Coronary artery (tissue), 2 donors: Measurements from ENCODE around the gene ARHGEF9.
"Not testable (repeated sequence)": the region's sequence is repeated elsewhere in the genome, so short reads cannot be mapped to it uniquely, and the experiment has no call there.

Experiments
- DNase-seq: peaks from one replicate; pipeline ENCODE4 v3.0.0-alpha.2; 2017; ENCODE audit warnings: low spot score
- H3K27ac ChIP-seq, 2 donors: fragments of 200-600 bp; sonication (generic); one replicate each; pipeline ENCODE4 v1.5.1; 2016 to 2019
- H3K4me3 ChIP-seq: fragments of 200-600 bp; sonication (generic); 2 replicates; pipeline ENCODE4 v1.5.1; 2016; ENCODE audit warnings: mild to moderate bottlenecking, moderate library complexity
- TF ChIP-seq, protein P1 (sequence below): fragments of 200-600 bp; sonication (generic); IDR thresholded peaks from one replicate; pipeline ENCODE4 v1.5.1; 2019; ENCODE audit warnings: antibody characterized with exemption

ARHGEF9 gene

DNA sequence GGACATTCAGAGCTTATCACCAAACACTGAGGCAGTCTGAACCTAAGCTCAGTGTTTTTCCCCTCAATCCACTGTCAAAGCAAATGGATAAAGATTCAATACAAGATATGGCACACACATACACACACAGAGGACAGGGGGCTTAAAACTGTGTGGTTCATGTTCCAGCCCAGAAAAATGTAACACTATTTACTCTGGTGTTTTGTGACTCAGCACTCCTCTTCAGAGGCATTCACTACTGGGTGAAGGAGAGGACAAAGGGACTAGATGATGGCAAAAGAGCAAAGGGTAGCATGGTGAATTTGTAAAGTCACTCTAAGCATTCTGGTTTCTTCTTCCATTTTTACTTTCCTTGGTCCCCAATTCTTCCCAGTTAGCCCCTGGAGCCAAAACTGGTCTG is 120.3 kb downstream of the ARHGEF9 start:
- H3K4me3 ChIP-seq = no peak overlapping the region
- TF ChIP-seq, protein P1, sequence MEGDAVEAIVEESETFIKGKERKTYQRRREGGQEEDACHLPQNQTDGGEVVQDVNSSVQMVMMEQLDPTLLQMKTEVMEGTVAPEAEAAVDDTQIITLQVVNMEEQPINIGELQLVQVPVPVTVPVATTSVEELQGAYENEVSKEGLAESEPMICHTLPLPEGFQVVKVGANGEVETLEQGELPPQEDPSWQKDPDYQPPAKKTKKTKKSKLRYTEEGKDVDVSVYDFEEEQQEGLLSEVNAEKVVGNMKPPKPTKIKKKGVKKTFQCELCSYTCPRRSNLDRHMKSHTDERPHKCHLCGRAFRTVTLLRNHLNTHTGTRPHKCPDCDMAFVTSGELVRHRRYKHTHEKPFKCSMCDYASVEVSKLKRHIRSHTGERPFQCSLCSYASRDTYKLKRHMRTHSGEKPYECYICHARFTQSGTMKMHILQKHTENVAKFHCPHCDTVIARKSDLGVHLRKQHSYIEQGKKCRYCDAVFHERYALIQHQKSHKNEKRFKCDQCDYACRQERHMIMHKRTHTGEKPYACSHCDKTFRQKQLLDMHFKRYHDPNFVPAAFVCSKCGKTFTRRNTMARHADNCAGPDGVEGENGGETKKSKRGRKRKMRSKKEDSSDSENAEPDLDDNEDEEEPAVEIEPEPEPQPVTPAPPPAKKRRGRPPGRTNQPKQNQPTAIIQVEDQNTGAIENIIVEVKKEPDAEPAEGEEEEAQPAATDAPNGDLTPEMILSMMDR = no peak
- DNase-seq = no peak
- peak overlapping the region in 1 of 2 donors; percentile 48 for H3K27ac ChIP-seq

DNA sequence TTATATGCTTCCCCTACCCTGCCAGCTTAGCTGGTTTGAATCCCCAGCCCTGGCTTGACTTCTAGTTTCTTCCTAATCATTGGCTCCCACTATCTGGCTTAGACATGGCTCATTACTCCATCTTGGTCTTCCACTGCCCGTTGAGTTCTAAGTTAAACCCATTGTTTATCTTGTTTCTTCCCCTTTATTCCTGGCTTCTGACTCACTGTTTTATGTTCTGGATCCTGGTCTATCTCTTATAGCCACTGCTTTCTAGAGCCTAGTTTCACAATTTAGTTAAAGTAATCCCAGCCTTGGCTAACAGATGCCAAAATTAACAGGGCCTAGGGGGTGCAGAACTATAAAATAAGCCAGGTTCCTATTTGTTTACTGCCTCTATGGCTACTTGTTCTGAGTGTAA is 120.9 kb downstream of the ARHGEF9 start:
- TF ChIP-seq, protein P1 = no peak
- no peak overlapping the region for H3K4me3 ChIP-seq
- H3K27ac ChIP-seq = peak overlapping the region; percentile 42 to 48
- DNase-seq = no peak

DNA sequence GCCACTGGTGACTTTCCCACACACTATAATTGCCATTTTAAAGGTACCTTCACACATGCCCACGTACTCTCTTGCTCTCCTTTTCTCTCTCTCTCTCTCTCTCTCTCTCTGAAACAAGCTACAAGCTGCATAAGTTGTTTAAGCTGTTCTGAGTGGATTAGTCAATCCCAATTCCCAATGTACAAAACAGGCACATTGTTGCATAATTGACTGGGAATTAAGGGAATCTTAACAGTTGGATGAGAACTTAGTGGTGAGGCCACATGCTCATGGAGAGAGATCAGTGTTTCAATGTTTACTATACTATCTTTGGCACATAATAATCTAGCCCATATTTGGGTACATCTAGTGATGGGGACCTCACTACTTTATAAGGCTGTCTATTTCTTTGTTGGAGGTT is 123.3 kb downstream of the ARHGEF9 start:
- no peak overlapping the region for H3K4me3 ChIP-seq
- TF ChIP-seq, protein P1 = no peak
- peak overlapping the region in 1 of 2 donors; percentile 33 for H3K27ac ChIP-seq
- no peak for DNase-seq

DNA sequence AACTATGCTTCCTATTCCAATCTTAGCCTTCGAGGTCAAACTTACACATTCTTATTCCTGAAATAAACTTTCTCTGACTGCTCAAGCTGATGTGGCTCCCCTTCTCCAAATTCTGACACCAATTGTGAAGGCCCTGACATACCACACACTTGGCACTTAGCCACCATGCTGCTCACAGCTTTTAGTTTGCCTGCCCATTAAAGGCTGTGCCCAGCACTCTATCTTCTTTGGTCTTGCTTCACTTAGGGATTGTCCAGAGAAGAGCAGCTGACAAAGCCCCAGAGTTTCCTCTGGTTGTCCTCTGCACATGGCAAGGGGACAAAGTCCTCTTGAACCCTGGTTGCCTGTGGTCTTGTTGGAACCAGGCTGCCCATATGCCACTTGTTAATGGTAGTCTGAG is 126.1 kb downstream of the ARHGEF9 start:
- Histone ChIP-seq H3K4me3 (no peak overlapping the region), H3K27ac (peak overlapping the region; percentile 68 to 79)
- TF ChIP-seq, protein P1 = no peak
- DNase-seq = no peak

DNA sequence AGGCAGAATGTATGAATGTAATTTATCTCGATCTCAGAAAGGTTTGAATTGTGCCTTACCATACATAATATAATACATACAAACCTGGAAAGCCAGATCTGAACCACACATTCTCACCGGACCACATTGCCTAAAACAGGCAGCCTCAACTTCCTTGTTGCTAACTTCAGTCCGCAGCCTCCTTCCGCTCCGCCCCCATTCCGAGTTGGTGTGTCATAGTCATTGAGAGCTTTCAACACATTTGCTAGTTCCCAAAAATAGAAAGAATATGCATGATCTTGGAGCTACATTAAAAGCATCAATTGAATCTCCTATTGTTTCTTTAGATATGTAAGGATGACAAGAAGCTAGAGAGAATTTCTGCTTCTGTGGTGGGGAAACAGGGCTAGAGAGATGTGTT is 127.2 kb downstream of the ARHGEF9 start:
- TF ChIP-seq, protein P1 = no peak
- peak; percentile 79 for DNase-seq
- Histone ChIP-seq H3K4me3 (no peak overlapping the region), H3K27ac (peak overlapping the region; percentile 68 to 79)

DNA sequence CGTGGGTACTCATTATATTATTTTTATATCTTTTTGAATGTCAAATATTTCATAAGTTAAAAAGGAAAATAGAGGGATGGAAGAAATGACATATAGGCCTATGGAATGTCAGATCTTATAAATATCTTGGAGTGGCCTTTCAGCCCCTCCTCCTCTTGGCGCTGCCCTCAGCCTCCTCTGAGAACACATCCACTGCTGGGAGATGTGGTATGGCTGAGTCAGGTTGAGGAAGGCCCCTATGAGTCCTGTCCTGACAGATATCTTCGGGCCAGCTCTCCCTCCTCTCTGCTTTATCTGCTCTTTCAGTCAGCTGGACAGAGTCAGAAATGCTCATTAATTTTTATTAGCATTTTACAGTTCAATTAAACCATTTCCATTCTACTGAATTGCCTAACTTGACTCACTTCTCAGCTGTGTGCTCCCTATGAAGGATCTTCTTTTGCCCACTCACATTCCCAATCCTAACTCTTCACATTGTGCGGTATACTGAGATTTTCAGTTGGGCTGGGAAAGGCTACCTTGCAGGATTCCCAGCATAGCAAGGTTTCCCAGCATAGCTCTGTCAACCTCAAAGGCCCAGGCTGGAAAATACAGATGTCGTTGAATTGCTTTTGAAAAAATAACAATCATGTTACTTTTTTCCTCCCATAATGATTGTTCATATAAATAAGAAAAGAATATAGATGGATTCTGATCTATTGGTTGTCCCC is 128.0 kb downstream of the ARHGEF9 start:
- DNase-seq = no peak
- Histone ChIP-seq H3K27ac (peak overlapping the region; percentile 68 to 79), H3K4me3 (no peak overlapping the region)
- TF ChIP-seq, protein P1 = no peak

DNA sequence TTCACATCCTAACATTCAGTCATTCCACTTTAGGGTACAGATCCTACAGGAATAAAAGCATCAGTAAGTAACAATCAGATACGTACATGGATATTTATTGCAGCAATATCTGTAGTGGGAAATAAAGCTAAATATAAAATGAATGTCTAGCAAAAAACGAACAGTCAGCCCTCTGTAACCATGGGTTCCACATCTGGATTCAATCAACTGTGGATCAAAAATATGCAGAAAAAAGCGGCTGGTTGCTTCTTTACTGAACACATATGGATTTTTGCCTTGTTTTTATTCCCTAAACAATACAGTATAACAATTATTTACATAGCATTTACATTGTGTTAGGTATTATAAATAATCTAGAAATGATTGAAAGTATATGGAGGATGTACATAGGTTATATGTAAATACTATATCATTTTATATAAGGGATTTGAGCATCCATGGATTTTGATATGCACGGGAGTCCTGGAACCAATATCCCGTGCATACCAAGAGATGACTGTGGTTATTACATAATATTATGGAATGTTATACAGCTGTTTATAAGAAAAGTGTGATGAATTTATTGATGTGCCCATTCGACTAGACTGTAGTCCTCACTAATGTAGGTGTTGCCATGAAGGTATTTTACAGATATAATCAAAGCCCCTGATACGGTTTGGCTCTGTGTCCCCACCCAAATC is 132.8 kb downstream of the ARHGEF9 start:
- DNase-seq = no peak
- TF ChIP-seq, protein P1 = no peak
- H3K27ac ChIP-seq = no peak overlapping the region
- H3K4me3 ChIP-seq = no peak overlapping the region

DNA sequence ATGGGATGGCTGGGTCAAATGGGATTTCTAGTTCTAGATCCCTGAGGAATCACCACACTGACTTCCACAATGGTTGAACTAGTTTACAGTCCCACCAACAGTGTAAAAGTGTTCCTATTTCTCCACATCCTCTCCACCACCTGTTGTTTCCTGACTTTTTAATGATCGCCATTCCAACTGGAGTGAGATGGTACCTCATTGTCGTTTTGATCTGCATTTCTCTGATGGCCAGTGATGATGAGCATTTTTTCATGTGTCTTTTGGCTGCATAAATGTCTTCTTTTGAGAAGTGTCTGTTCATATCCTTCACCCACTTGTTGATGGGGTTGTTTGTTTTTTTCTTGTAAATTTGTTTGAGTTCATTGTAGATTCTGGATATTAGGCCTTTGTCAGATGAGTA is 139.3 kb downstream of the ARHGEF9 start:
- DNase-seq, H3K4me3 ChIP-seq, H3K27ac ChIP-seq: not testable (repeated sequence)
